Ureter (tissue), 1 donor: ENCODE results near the gene PLXNA4. TPM values are rescaled to one million over a fixed set of nuclear protein-coding genes. Genes with fewer than 3 reads are reported as not detected.

Experiments
- DNase-seq: peaks from one replicate; pipeline ENCODE4 v3.0.0-alpha.2; 2020; ENCODE audit warnings: low spot score
- total RNA-seq: library from RNA; stranded (reverse); gene quantifications from one replicate; pipeline ENCODE4 v1.2.4, GENCODE V29; 2023
- donor health status: DM: yes; HTN: yes; CAD: no.

The PLXNA4 gene
- total RNA-seq, 1 donor from 2014 or later = 7.6 TPM

DNA sequence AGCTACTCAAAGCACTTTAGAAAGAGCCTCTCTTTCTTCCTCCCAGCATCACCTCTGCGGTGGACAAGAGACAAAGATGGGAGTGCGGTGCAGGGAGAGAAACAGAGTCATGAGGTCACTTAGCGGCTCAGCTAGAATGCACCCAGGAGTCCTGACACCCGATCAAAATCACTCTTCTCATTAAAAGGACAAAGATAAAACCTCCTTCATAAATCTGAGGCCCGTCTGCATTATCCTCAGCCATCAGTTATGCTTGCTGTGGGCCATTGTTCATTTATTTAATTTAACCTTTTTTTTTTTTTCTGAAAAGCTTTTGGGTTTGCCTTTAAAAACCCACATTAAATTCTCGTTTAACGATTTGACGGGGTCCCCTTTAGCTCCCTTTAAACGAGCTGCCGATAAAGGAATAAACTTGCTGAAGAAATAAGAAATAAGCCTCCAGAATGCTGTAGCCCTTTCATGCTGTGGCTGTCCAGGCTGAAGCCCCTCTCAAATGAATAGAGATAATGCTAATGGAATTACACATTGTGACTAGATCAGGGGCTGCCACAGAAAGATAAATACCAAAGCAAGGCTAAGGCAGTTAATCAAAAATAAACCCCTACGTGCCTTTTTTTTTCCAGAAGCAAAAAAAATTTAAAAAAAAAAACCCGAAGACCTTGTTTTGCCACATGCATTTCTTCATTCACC lies 16.1 kb upstream of the PLXNA4 start:
- no peak for DNase-seq

DNA sequence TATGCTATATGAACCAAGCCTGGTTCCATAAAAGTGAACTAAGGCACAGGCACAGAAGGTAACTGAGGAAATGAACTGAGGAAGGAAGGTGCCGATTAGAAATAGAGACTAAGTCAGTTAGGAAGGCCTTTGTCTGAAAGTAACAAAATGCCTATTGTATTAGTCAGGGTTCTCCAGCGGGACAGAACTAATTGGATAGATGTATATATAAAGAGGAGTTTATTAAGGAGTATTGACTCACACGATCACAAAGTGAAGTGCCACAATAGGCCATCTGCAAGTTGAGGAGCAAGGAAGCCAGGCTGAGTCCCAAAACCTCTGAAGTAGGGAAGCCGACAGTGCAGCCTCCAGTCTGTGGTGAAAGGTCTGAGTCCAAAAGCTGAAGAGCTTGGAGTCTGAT lies 13.9 kb upstream of the PLXNA4 start:
- no peak for DNase-seq

DNA sequence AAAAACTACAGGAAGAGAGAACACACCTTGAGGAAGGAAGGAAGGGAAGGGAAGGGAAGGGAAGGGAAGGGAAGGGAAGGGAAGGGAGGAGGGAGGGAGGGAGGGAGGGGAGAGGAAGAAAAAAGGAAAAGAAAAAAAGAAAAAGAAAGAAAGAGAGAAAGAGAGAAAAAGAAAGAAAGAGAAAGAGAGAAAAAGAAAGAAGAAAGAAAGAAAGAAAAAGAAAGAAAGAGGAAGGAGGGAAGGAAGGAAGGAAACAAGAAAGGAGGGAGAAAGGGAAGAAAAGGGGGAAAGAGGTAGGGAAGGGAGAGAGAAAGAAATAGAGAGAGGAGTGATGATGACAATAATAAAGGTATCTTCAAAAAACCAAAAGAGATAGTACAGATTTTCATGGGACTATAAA lies 12.3 kb upstream of the PLXNA4 start:
- no peak for DNase-seq

DNA sequence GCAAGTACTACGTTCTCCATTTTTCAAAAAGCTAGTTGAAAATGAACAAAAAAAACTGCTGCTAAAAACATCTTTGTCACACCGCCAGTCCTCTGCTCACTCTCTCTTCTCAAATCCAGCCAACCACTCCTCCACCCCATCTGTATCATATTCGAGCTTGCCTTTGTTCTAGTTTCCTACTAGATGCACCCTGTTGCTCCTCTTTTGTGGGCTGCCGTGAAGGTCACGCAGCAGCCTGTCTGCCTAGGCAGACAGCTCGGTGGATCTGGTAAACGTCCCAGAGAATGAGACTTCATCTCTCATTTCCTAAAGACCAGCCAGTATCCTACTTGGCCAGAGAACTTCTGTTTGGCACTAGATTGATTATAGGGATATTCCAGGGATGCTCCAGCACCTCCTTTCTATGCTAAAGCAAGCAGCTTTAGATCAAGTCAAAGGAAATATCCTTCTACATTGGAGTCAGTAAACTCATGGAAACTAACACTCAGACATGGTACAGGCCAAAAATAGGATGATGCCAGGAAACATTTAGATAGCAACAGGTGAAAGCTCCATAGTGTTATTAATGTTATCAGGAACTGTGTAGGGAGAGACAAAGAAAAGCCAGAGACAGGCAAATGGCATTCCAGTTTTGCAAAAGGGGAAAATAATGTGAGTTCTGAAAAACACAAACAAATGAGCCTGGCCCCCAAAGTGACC lies 8.7 kb upstream of the PLXNA4 start:
- no peak for DNase-seq

DNA sequence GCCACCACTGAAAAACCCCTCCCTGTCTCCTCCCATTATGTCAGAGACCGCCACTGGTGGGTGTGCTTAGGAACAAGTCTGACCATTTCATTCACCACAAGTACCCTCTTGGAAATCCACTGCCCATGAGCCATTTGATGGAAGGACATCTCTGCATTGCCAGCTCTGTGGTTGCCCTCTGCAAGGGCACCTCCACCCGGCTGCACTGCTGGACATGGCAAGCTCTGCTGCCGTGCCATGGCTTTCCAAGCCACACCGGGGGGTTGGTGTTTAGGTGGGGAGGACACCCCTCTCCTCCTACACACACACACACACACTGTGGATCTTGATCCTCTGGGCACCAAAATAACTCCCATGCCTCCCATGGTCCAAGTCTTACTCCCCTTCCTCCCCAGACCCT lies 5.2 kb upstream of the PLXNA4 start:
- no peak for DNase-seq

DNA sequence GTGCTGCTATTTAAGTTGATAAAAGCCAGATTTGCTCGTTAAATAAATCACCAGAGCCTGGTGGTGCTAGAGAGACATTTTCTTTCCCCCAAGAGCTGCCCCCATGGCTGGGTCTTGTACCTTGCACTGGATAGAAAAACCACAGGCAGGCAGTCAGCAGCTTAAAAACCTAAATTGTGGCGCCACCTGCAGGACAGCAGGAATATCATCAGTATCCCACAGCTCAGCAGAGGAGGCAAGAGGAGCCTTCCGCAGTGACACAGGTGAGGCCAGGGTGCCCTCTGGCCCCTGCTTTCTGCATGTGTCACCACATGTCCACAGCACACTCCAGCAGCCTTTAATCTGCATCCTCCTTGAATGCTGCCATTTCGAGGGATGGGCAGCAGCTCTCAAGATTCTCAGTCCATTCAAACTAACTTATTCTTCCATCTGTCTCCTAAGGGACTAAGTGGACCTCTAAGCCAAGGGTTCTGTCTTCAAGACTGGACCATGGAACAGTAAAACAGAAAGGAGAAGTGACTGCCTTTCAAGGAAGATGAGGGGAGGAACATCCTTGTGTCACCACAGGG lies 4.5 kb upstream of the PLXNA4 start:
- DNase-seq = peak; percentile 68

DNA sequence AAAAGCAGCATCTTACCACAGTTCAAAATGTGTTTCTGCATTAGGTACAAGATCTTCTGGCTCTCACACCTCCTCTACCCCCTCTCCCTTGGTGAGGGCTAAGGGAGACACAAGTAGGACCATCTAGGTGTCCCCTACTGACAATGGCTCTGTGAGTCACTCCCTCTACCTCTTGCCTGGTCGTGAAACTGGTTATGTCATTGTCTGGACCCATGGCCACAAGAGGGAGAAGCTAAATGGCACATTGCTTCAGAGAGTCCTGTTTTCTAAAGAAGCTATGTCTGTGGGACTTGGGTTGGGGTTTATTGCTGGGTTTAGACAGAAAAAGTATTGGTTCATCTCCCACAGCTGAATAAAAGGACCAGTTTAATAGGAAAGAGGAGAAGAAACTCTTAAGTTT lies 4.0 kb upstream of the PLXNA4 start:
- DNase-seq = no peak

DNA sequence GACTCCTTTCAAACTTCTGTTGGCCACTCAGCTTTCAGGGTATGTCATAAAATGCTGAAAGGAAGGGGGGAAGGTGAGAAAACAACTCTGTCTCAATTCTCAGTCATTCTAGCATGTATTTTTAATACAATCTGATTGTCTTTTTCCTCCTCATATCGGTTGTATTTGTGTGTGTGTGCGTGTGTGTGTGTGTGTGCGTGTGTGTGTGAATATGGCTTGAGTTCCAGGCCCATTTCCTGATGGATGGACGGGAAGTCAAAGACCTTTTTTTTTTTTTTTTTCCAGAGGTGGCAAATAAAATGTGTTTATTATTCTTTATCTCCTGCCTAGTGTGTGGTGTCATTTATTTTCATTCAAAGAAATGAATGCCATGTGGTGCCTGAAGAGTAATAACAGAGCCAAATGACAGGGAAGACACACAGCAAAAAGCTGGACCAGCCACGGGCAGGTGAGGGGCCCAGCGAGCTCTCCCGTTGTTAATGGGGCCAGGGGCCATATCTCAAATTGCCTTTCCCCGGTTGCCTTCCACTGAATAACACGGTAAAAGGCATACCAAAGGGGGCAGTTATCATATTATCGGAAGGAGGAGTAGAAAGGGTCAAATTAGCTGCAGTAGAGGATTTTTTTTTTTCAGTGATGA lies 3.1 kb upstream of the PLXNA4 start:
- DNase-seq = no peak

DNA sequence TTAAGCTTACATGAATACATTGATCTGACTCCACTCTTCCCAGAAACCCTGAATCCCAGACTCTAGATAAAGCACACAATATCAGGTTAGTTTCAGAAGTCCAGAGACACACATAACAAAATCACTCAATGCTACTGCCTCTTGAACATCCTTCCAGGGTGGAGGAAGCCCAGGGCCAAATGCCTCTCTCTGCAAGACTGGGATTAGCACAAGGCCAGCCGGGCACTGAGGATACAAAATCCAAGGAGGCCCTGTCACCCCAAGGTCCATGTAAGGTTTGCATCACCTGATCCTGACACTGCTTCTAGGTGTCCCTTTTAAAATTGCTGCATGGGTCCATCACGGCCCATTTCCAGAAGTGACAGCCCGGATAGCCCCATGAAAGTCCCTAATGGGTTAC lies 2.6 kb upstream of the PLXNA4 start:
- no peak for DNase-seq

DNA sequence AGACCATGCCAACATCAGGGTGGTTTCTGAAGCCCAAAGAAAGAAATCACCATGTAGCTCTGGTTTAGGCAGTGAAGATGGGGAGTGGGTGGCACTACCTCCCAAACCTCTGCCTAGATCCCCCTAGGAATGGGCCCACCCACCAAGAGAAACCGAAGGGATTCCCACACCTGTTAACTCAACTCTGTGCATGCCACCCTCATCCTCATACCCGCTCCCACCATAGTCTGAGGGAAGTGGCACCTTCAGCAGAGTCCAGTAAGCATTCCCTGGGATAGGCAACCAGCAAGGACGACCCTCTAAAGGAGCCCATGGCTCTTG lies 1.7 kb upstream of the PLXNA4 start:
- no peak for DNase-seq

DNA sequence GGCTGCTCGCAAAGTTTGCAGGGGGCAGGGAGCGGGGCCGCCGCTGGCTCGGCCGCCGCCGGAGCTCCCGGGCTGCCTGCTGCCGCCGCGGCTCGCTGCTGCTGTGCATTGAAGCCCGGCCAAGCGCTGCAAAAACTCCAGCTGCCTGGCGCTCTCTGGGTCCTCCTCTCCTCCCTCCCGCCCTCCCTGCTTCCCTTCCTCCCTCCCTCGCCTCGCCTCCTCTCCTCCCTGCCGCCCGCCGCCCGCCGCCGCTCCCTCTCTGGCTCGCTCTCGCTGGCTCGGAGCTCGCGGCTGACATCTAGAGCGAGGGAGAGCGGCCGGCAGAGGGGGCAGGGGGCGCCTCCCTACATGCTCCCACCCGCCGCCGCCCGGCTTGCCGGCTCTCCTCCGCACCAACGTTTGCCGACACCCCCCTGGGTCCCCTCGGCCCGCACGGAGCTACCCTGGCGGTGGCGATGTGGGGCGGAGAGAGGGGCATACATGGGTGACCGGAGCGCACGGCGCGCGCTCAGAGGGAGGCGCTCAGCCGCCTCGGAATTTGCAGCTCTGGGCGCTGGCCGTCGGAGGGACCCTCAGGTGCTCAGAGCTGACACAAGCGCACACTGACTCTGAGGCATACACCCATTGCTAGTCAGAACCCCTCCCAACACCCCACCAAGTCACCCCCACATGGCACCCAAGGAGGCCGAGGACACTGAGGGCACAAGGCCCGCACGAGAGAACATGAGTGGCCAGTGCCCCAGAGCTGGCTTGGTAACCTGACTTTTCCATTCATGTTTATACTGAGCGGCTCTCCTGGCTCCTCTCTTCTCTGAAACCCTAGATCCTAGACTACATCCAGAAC lies 1.2 kb upstream of the PLXNA4 start:
- DNase-seq = peak; percentile 74

DNA sequence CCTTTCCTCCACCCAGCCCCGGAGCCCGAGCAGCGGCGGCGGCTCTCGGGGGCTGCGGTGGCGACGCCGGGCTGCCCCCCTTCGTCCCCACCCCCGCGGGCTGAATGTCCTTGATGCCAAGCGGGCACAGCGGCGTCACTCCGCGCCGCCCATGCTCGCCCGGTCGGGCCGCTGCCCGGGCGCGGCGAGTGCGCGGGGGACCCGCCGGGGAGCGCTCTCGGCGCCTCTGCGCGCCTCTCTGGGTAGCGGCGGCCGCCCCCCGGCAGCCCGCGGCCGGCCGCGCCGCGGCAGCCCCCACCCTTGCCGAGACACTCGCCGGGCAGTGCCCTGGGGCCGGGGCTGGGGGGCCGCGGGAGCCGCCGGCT lies 433 bp upstream of the PLXNA4 start:
- no peak for DNase-seq

DNA sequence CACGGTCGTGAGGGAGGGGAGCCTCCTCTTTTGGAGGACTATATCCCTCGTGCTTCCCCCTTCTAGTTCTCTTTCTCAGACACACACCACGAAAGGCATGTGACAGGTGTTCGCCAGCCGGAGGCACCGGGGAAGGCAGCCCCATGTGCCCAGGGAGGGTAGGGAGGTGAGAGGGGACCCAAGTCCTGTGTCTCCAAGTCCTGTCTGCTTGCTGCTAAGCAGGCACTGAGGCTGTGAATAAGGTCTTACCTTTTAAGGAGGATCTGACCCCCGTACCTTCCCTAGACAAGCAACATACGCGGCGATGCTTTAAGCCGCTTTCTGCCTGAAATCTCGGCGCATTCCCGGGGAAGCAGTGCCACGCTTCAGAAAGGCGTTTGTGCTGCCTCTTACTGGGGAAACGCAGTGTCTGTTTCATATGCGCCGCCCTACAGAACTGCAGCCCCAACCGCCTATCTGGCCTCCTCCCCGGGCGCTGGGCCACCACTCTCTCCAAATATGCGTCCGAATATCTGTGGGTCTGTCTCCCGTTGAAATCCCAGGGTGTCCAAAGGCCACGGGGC lies 770 bp downstream of the PLXNA4 start:
- DNase-seq = peak; percentile 55

DNA sequence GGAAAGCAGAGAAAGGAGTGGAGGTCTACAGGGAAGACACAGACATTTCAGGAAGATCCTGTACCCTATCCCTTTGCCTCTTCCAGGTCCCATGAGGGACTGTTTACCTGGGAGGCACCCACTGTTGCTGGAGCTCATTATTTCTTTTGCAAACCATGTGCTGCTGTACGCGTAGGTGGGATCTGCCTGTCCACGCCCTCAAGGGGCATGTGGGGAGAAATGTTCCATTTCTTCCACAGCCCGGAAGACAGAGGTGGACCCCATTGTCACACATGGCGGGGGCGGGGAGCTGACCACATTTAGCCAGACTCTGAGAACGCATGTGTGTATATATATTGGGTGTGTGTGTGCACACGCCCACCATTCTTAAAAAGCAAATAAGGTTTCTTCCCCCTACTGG lies 2.0 kb downstream of the PLXNA4 start:
- no peak for DNase-seq

DNA sequence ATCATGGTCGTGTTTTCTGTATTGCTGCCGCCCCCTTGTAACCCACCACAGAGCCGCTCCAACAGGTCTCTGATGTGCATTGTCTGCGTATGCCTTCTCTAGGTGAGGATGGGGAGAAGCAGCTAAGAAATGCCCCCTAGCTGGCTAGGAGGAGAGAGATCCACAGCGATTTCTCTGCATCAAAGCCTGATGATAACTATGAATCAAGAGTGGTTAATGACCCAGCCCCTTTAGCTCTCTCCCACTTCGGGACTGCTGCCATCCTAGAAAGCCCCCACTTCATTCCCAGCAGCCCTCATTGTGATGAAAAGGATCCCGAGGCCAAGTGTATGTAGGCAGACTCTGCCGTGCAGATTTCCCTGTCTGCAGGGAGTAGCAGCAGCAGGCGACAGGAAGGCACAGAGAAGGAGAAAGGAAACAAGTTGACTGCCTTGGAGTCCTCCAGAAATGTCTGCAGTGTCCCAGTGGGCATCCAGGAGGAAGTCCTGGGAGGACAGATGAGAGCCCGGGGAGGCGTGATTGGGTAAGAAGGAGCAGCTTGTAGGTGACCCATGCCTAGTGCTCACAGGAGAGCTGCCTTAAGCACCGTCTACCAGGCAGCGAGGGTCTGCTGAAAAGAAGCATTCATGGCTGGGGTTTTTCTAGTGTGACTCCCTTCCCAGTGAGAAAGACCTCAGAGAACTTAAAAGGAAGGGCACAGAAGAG lies 2.9 kb downstream of the PLXNA4 start:
- no peak for DNase-seq

DNA sequence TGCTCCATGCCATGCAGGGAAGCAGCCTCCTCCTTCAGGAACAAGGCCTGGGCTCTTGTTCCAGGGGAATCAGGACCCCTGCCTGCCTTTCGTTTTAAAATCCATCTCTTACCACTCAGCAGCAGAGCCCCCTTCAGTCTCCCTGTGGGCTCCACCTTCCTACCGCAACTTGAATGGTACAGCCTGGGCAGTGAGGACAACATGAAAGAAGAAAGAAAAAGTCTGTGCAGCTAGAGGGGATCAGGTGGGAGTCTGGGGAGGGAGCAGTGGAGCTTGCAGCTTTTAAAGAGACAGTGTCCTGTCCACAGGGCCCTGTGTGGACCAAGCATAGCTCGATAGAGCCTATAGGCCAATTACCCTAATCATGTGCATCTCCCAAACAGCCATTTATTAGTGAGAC lies 3.7 kb downstream of the PLXNA4 start:
- no peak for DNase-seq

DNA sequence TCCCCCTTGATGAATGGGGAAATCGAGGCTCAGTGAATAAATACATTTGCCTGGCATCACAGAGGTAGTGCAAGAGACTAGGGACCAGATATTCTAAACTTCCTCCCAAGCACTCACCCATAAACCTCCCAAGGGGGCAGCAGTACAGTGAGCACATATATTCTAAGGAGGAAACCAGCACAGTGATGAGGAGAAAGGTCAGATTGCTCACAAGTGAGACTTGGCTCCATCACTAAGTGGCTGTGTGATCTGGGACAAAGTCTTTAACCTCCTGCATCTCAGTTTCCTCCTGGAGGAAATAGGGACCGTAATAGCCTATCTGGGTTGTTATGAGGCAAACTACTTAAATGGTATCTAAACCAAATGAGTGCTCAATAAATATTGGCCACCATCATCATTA lies 4.3 kb downstream of the PLXNA4 start:
- DNase-seq = no peak

DNA sequence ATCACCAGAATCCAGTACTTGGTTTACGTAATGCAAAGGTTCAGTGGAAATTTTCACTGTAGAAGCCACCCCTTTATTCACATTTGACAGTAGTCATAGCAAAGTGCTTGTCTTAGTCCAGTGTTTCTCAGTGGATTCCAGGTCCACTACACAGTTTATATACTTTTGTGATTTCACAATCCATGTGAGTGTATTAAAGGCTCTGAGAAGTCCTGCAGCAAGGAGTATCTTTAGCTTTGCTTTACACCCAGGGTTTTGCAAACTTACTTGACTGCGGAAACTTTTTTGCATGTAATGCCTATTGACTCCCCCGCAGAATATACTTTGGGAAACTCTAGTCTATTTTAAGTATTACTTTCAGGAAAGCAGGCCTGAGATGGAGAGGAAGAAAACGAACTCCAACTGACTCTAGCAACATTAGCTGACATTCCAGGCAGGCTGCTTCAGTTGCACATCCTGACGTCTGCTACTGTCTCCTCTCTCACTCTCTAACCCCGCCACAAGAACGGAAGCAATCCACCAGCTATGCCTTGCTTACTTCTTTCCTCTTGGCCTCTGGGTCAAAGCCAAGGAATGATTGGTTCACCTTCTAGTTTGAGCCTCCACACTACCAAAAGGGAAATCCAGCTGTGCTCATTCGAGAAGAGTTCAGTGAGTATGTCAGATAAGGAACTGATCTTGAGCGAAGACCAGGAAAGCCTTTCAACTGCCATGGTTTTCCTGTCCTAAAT lies 6.2 kb downstream of the PLXNA4 start:
- no peak for DNase-seq

DNA sequence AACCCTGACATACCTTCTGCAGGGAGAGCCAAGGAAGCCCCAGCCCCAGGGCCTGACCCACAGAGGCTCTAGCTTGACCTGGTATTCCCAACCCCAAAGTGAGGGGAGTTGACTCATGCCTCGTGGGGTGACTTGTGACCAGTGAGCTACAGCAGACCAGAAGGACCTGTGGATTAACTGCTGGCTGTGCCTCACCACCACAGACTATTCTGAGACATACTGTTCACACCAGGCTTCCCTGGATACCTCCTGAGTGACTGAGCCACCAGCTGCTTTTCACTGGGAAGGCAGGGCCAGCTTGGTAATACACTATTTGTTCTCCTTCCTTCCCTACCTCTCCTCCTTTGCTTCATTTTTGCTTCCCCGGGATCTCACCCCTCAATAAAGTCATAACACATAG lies 7.3 kb downstream of the PLXNA4 start:
- DNase-seq = no peak

DNA sequence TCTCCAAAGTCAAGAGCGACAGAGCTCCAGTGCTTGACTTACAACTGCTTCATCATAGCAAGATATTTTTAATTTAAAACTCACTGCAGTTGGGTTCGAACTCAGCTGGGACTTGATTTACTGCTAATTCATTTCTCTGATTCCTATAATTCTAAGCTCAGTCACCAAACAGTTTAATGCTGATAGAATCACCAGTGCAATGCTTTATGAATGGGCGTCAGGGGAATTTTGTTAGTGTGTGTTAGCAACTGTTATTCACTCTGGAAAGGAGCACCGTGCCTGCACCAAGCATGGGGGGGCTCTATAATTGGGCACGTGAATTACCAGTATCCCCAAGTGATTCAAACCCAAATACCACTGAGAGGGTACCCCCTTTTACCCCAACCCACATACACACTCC lies 10.4 kb downstream of the PLXNA4 start:
- no peak for DNase-seq

DNA sequence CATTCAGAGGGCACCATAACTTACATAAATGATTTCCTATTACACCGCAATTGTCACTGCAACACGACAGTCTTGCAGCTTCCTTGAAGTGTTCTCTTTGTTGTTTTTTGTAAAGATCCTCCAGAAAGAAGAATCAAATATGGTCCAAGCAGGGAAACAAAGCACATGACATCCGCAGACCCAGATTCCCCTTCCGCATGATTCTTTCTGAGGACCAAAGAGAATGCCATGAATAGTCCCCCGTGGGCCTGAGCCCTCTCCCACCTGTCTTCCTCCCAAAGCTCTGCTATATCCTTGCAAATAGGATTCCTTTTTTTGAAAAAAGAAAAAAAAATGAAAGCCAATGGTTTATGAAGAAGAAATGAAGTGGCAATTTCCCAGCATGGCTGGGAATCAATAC lies 10.8 kb downstream of the PLXNA4 start:
- no peak for DNase-seq
